ENCODE measurements around the gene POLA1. TPM values are rescaled to one million over a fixed set of nuclear protein-coding genes. Genes with fewer than 3 reads are reported as not detected.

The POLA1 gene
- total RNA-seq, 1 donor from 2014 or later = 6.0 TPM

GRCh38 chrX:24696294-24696693, 2.6 kb downstream of the POLA1 start:
- no peak for TF ChIP-seq CTCF (IDR thresholded peaks at IDR 0.05)
- intact Hi-C loops (cut with DNase I) = loop anchor here (10.0 kb wide), 1 partner anchor 201 kb away; no protein-coding TSS in a partner anchor
- no peak overlapping the region for H3K4me3 ChIP-seq
- H3K4me1 ChIP-seq = no peaks in the 10 kb centered on the region
- no peaks in the 10 kb centered on the region for H3K27me3 ChIP-seq
- peaks cover 0 to 7% of the 10 kb centered on the region in 2 donors for H3K36me3 ChIP-seq
- no peak overlapping the region for H3K27ac ChIP-seq
- DNase-seq (ENCODE audit: low spot score in 2 of 2) = no peak
- H3K9me3 ChIP-seq = no peaks in the 10 kb centered on the region

- no peaks in the 10 kb centered on the region for H3K9me3 ChIP-seq
- H3K36me3 ChIP-seq = peaks cover 7 to 9% of the 10 kb centered on the region in 2 donors
- no peak overlapping the region for H3K27ac ChIP-seq
- intact Hi-C loops (cut with DNase I) = no loop called here
- H3K27me3 ChIP-seq = no peaks in the 10 kb centered on the region
- no peak overlapping the region for H3K4me3 ChIP-seq
- no peak for DNase-seq (ENCODE audit: low spot score in 2 of 2)
- H3K4me1 ChIP-seq = no peaks in the 10 kb centered on the region
- TF ChIP-seq CTCF (IDR thresholded peaks at IDR 0.05) = no peak
Observed at GRCh38 chrX:24702362-24703184, 8.9 kb downstream of the POLA1 start.

GRCh38 chrX:24703185-24703494, 9.4 kb downstream of the POLA1 start:
- Histone ChIP-seq H3K27me3 (no peaks in the 10 kb centered on the region), H3K9me3 (no peaks in the 10 kb centered on the region), H3K4me3 (no peak overlapping the region), H3K4me1 (no peaks in the 10 kb centered on the region), H3K27ac (no peak overlapping the region), H3K36me3 (peaks cover 7 to 9% of the 10 kb centered on the region in 2 donors)
- intact Hi-C loops (cut with DNase I) = no loop called here
- no peak for DNase-seq (ENCODE audit: low spot score in 2 of 2)
- no peak for TF ChIP-seq CTCF (IDR thresholded peaks at IDR 0.05)

GRCh38 chrX:24718771-24719170, 25.1 kb downstream of the POLA1 start:
- no peak for DNase-seq (ENCODE audit: low spot score in 2 of 2)
- Histone ChIP-seq H3K27me3 (no peaks in the 10 kb centered on the region), H3K4me3 (no peak overlapping the region), H3K27ac (no peak overlapping the region), H3K36me3 (peaks cover 0 to 4% of the 10 kb centered on the region in 2 donors), H3K9me3 (no peaks in the 10 kb centered on the region), H3K4me1 (no peaks in the 10 kb centered on the region)
- TF ChIP-seq CTCF (IDR thresholded peaks at IDR 0.05) = no peak
- intact Hi-C loops (cut with DNase I) = no loop called here

GRCh38 chrX:24720036-24720435, 26.3 kb downstream of the POLA1 start:
- Histone ChIP-seq H3K4me1 (no peaks in the 10 kb centered on the region), H3K27me3 (no peaks in the 10 kb centered on the region), H3K4me3 (no peak overlapping the region), H3K9me3 (no peaks in the 10 kb centered on the region), H3K27ac (no peak overlapping the region), H3K36me3 (peaks cover 0 to 4% of the 10 kb centered on the region in 2 donors)
- no peak for TF ChIP-seq CTCF (IDR thresholded peaks at IDR 0.05)
- DNase-seq (ENCODE audit: low spot score in 2 of 2) = no peak
- intact Hi-C loops (cut with DNase I) = no loop called here

Measured in ascending aorta (tissue), 2 donors.